Fibroblast of lung (primary cell): ENCODE results near the gene PCDH18. TPM values are rescaled to one million over a fixed set of nuclear protein-coding genes. Genes with fewer than 3 reads are reported as not detected.
A peak's percentile ranks its signal among the peaks of the same experiment; 100 is the strongest.

Experiments used
- DNase-seq, 2 donors: peaks; one replicate each; pipeline versions ENCODE4 v3.0.0 to v3.0.0-alpha.2; 2010; ENCODE audit warnings: low read depth in 2 of 2
- H2AFZ ChIP-seq: 2 replicates; pipeline ENCODE4 v1.5.1; 2012; ENCODE audit warnings: low read length, control low read depth, inconsistent platforms
- H3K27ac ChIP-seq: 2 replicates; pipeline ENCODE4 v1.5.1; 2011; ENCODE audit warnings: low read length, control low read depth; ENCODE audit not compliant: insufficient read depth
- H3K27me3 ChIP-seq: 2 replicates; pipeline ENCODE4 v1.5.1; 2011; ENCODE audit warnings: mild to moderate bottlenecking, low read length; ENCODE audit not compliant: control insufficient read depth, insufficient read depth
- H3K36me3 ChIP-seq: 2 replicates; pipeline ENCODE4 v1.5.1; 2011; ENCODE audit warnings: low read length; ENCODE audit not compliant: control insufficient read depth, insufficient read depth
- H3K4me1 ChIP-seq: 2 replicates; pipeline ENCODE4 v1.5.1; 2011; ENCODE audit warnings: low read length; ENCODE audit not compliant: control insufficient read depth, insufficient read depth; ENCODE audit errors: extremely low read depth
- H3K4me2 ChIP-seq: 2 replicates; pipeline ENCODE4 v1.5.1; 2011; ENCODE audit warnings: low read length, control low read depth; ENCODE audit not compliant: insufficient read depth; ENCODE audit errors: extremely low read depth
- H3K4me3 ChIP-seq, 4 experiments: fragments of 200-600 bp in 1 of 4; sonication (generic) in 1 of 4; replicated peaks in 1 of 4; 2 replicates each; pipeline ENCODE4 v1.5.1; 2011 to 2016; ENCODE audit warnings: low read length in 4 of 4, low read depth in 3 of 4, mild to moderate bottlenecking in 3 of 4, control low read depth in 2 of 4, inconsistent platforms in 1 of 4, mixed read lengths in 1 of 4; ENCODE audit not compliant: insufficient read depth in 1 of 4; ENCODE audit errors: control extremely low read depth in 1 of 4
- H3K79me2 ChIP-seq: 2 replicates; pipeline ENCODE4 v1.5.1; 2012; ENCODE audit warnings: mild to moderate bottlenecking, low read length, inconsistent platforms; ENCODE audit not compliant: control insufficient read depth, insufficient read depth
- H3K9ac ChIP-seq: 2 replicates; pipeline ENCODE4 v1.5.1; 2011; ENCODE audit warnings: mild to moderate bottlenecking, low read length, control low read depth; ENCODE audit not compliant: insufficient read depth
- H3K9me3 ChIP-seq: 2 replicates; pipeline ENCODE4 v1.5.1; 2012; ENCODE audit warnings: low read depth, low read length; ENCODE audit not compliant: control insufficient read depth, insufficient read depth
- H4K20me1 ChIP-seq: 2 replicates; pipeline ENCODE4 v1.5.1; 2011; ENCODE audit warnings: low read length; ENCODE audit not compliant: control insufficient read depth, insufficient read depth; ENCODE audit errors: extremely low read depth
- EZH2 ChIP-seq: IDR thresholded peaks from 2 replicates; pipeline ENCODE4 v1.5.1; 2012; ENCODE audit warnings: low read length, control low read depth, mild to moderate bottlenecking; ENCODE audit errors: missing control alignments
- polyA plus RNA-seq, 2 donors: library from polyadenylated mRNA; depleted of rRNA in 1 of 2; stranded (reverse) in 1 of 2; unstranded in 1 of 2; fragments of >200 nt; gene quantifications; 2 replicates each; pipeline ENCODE4 v1.2.1, GENCODE V29; 2011 to 2012; ENCODE audit warnings: missing spikeins in 1 of 2
- total RNA-seq: library from RNA; depleted of rRNA; stranded (reverse); fragments of >200 nt; gene quantifications from 2 replicates; pipeline ENCODE4 v1.2.1, GENCODE V29; 2014
- TF ChIP-seq, protein P1 (sequence below), 2 donors: IDR thresholded peaks in 1 of 2; conservative IDR thresholded peaks in 1 of 2; 1 replicate in 1 of 2; 2 replicates in 1 of 2; pipeline ENCODE4 v1.5.1; 2011 to 2012; ENCODE audit warnings: low read length in 2 of 2, control low read depth in 1 of 2, inconsistent platforms in 1 of 2, low read depth in 1 of 2, mild to moderate bottlenecking in 1 of 2

PCDH18 gene
- total and polyA plus RNA-seq, 2 donors (not counting 1 experiment from before 2014, with no cell fraction given) = 203 to 542 TPM

DNA sequence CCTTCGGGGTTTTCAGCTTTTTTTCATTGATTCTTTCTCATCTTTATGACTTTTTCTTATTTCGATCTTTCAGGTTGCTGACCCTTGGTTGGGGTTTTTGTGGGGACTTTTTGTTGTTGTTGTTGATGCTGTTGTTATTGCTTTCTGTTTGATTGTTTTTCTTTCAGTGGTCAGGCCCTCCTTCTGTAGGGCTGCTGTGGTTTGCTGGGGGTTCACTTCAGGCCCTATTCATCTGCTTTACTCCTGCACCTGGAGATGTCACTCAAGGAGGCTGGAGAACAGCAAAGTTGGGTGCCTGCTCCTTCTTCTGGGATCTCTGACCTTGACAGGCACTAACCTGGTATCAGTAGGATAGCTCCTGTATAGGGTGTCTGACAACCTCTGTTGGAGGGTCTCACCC lies 39.9 kb upstream of the PCDH18 start:
- Histone ChIP-seq H3K4me1 (no peaks in the 10 kb centered on the region), H3K9me3 (no peaks in the 10 kb centered on the region), H2AFZ (no peak overlapping the region), H3K27ac (no peak overlapping the region), H3K27me3 (no peaks in the 10 kb centered on the region), H3K4me3 (no peak overlapping the region), H3K9ac (no peak overlapping the region), H3K79me2 (no peaks in the 10 kb centered on the region), H3K36me3 (no peaks in the 10 kb centered on the region), H4K20me1 (no peaks in the 10 kb centered on the region), H3K4me2 (no peak overlapping the region)
- DNase-seq = no peak
- TF ChIP-seq, protein P1, sequence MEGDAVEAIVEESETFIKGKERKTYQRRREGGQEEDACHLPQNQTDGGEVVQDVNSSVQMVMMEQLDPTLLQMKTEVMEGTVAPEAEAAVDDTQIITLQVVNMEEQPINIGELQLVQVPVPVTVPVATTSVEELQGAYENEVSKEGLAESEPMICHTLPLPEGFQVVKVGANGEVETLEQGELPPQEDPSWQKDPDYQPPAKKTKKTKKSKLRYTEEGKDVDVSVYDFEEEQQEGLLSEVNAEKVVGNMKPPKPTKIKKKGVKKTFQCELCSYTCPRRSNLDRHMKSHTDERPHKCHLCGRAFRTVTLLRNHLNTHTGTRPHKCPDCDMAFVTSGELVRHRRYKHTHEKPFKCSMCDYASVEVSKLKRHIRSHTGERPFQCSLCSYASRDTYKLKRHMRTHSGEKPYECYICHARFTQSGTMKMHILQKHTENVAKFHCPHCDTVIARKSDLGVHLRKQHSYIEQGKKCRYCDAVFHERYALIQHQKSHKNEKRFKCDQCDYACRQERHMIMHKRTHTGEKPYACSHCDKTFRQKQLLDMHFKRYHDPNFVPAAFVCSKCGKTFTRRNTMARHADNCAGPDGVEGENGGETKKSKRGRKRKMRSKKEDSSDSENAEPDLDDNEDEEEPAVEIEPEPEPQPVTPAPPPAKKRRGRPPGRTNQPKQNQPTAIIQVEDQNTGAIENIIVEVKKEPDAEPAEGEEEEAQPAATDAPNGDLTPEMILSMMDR (conservative IDR thresholded peaks at IDR 0.05 in 1 of 2, IDR thresholded peaks at IDR 0.05 in 1 of 2; ENCODE audit: low read depth in 1 of 2, low read length in 2 of 2) = no peak
- no peak for TF ChIP-seq EZH2

DNA sequence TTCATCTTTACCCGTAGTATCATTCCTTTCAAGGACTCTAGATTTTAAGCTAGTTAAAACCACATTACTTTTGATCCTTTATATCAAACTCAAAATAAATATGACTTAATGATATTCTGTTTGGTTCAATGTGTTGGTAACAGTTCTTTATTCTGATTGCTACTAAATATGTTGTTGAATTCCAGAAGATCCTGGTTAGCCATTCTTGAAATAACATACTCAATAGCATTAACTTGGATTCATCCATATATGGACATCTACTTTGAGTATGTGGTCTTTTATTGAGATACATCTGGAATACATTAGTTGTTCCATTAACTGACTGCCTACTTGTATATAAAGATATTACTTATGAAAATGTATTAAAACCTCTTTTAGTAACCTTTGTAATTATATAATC lies 27.5 kb upstream of the PCDH18 start:
- H3K4me2 ChIP-seq = no peak overlapping the region
- H3K36me3 ChIP-seq = no peaks in the 10 kb centered on the region
- H3K79me2 ChIP-seq = no peaks in the 10 kb centered on the region
- H3K27ac ChIP-seq = no peak overlapping the region
- no peak overlapping the region for H3K4me3 ChIP-seq
- no peak overlapping the region for H2AFZ ChIP-seq
- H3K4me1 ChIP-seq = no peaks in the 10 kb centered on the region
- DNase-seq = peak in 1 of 2 donors; percentile 6
- no peaks in the 10 kb centered on the region for H3K9me3 ChIP-seq
- no peaks in the 10 kb centered on the region for H3K27me3 ChIP-seq
- TF ChIP-seq, protein P1 (conservative IDR thresholded peaks at IDR 0.05 in 1 of 2, IDR thresholded peaks at IDR 0.05 in 1 of 2; ENCODE audit: low read depth in 1 of 2, low read length in 2 of 2) = no peak
- no peak for TF ChIP-seq EZH2
- H4K20me1 ChIP-seq = no peaks in the 10 kb centered on the region
- no peak overlapping the region for H3K9ac ChIP-seq

DNA sequence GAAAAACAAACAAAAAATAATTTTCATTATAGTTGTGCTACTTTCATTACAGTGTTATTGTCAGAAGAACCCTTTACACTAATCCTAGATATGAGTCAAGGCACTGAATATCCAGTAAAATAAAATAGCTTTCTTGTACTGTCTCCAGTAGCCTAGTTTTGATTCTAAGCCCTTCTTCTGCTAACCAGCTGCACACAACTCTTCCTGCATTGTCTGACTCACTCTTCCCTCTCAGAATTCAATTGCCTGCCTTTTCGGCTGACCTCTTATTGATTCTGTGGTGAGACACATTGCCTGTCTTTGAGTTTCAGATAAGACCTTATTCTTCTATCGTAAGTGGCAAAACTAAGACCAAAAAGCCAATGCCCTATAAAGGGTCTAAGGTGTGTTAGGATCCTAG lies 26.7 kb upstream of the PCDH18 start:
- TF ChIP-seq EZH2 = no peak
- TF ChIP-seq, protein P1 (conservative IDR thresholded peaks at IDR 0.05 in 1 of 2, IDR thresholded peaks at IDR 0.05 in 1 of 2; ENCODE audit: low read depth in 1 of 2, low read length in 2 of 2) = no peak
- H3K4me3 ChIP-seq = no peak overlapping the region
- H4K20me1 ChIP-seq = no peaks in the 10 kb centered on the region
- no peaks in the 10 kb centered on the region for H3K36me3 ChIP-seq
- H3K79me2 ChIP-seq = no peaks in the 10 kb centered on the region
- no peak overlapping the region for H3K9ac ChIP-seq
- no peak overlapping the region for H2AFZ ChIP-seq
- H3K9me3 ChIP-seq = no peaks in the 10 kb centered on the region
- peak; percentile 56 to 76 for DNase-seq
- H3K4me2 ChIP-seq = peak overlapping the region; percentile 7
- H3K4me1 ChIP-seq = no peaks in the 10 kb centered on the region
- no peak overlapping the region for H3K27ac ChIP-seq
- H3K27me3 ChIP-seq = no peaks in the 10 kb centered on the region
